Endothelial cell of umbilical vein (primary cell): ENCODE data around the gene RCVRN. TPM values are rescaled to one million over a fixed set of nuclear protein-coding genes. Genes with fewer than 3 reads are reported as not detected.

Source experiments
- BruUV-seq: library from RNA; stranded (reverse); fragments of 400-500 nt; replicated peaks from 2 replicates; lab custom pipeline; 2021; lab: Mats Ljungman, UMichigan
- CTCF ChIA-PET: fragments of 300-600, 350-600 bp; sonication (Branson Sonifier 250); formaldehyde crosslinking; loops from one replicate; lab custom pipeline; 2021; ENCODE audit warnings: antibody characterized with exemption, inconsistent platforms; lab: Charles Lee
- POLR2A ChIA-PET: fragments of 300-600, 350-600 bp; sonication (Branson Sonifier 250); formaldehyde crosslinking; loops from one replicate; lab custom pipeline; 2021; ENCODE audit warnings: antibody characterized with exemption, inconsistent platforms; lab: Charles Lee
- DNase-seq: peaks from one replicate; pipeline ENCODE4 v3.0.0-alpha.2; 2011; ENCODE audit warnings: low read depth, low spot score
- FAIRE-seq: peaks from 2 replicates; lab custom pipeline; 2011; peaks lifted over from hg19 to GRCh38; lab: Jason Lieb, UNC
- H2AFZ ChIP-seq: 2 replicates; pipeline ENCODE4 v1.6.0; 2012; ENCODE audit warnings: low read depth, low read length, control low read depth, inconsistent platforms
- H3K27ac ChIP-seq: 2 replicates; pipeline ENCODE4 v1.5.1; 2011; ENCODE audit warnings: low read depth, mild to moderate bottlenecking, control low read depth, low read length, moderate library complexity; ENCODE audit not compliant: insufficient read depth
- H3K27me3 ChIP-seq, 2 experiments: 2 replicates each; pipeline versions ENCODE4 v1.6.0 to v1.6.1; 2011; ENCODE audit warnings: low read length in 2 of 2, mixed read lengths in 1 of 2; ENCODE audit not compliant: control insufficient read depth in 2 of 2, insufficient read depth in 2 of 2
- H3K36me3 ChIP-seq, 2 experiments: 2 replicates in 1 of 2; 3 replicates in 1 of 2; pipeline ENCODE4 v1.5.1; 2011; ENCODE audit warnings: low read length in 2 of 2, mild to moderate bottlenecking in 1 of 2, moderate library complexity in 1 of 2; ENCODE audit not compliant: control insufficient read depth in 2 of 2, insufficient read depth in 2 of 2; ENCODE audit errors: extremely low read depth in 1 of 2
- H3K4me1 ChIP-seq: 3 replicates; pipeline ENCODE4 v1.5.1; 2011; ENCODE audit warnings: mild to moderate bottlenecking, low read length; ENCODE audit not compliant: control insufficient read depth, insufficient read depth; ENCODE audit errors: extremely low read depth
- H3K4me2 ChIP-seq: 2 replicates; pipeline ENCODE4 v1.6.1; 2011; ENCODE audit warnings: low read length, control low read depth, mixed read lengths; ENCODE audit not compliant: insufficient read depth
- H3K4me3 ChIP-seq, 3 experiments: fragments of 200-600 bp in 1 of 3; sonication (generic), shearing (Covaris generic) in 1 of 3; replicated peaks in 1 of 3; 2 replicates each; pipeline ENCODE4 v1.5.1; 2011 to 2016; ENCODE audit warnings: control low read depth in 3 of 3, low read length in 3 of 3, mild to moderate bottlenecking in 2 of 3, inconsistent platforms in 1 of 3, low read depth in 1 of 3, moderate library complexity in 1 of 3; ENCODE audit not compliant: insufficient read depth in 1 of 3
- H3K79me2 ChIP-seq: 2 replicates; pipeline ENCODE4 v1.6.0; 2012; ENCODE audit warnings: low read length, inconsistent platforms; ENCODE audit not compliant: control insufficient read depth, insufficient read depth
- H3K9ac ChIP-seq: replicated peaks from 2 replicates; pipeline ENCODE3; 2011; ENCODE audit warnings: low read length, control low read depth; ENCODE audit not compliant: insufficient read depth; ENCODE audit errors: extremely low read depth
- H3K9me1 ChIP-seq: replicated peaks from 3 replicates; pipeline ENCODE4 v1.6.0; 2011; ENCODE audit warnings: mild to moderate bottlenecking, low read length; ENCODE audit not compliant: control insufficient read depth, insufficient read depth; ENCODE audit errors: extremely low read depth
- H3K9me3 ChIP-seq: replicated peaks from 2 replicates; pipeline ENCODE4 v1.5.1; 2012; ENCODE audit warnings: low read length, inconsistent platforms; ENCODE audit not compliant: control insufficient read depth, insufficient read depth
- H4K20me1 ChIP-seq: replicated peaks from 2 replicates; pipeline ENCODE3; 2011; ENCODE audit warnings: mild to moderate bottlenecking, low read length; ENCODE audit not compliant: control insufficient read depth, insufficient read depth; ENCODE audit errors: extremely low read depth
- EZH2 ChIP-seq: IDR thresholded peaks from 2 replicates; pipeline ENCODE4 v1.6.1; 2012; ENCODE audit warnings: borderline replicate concordance, low read depth, mild to moderate bottlenecking, moderate library complexity, low read length, inconsistent platforms; ENCODE audit not compliant: severe bottlenecking
- FOS ChIP-seq: IDR thresholded peaks from 2 replicates; pipeline ENCODE4 v1.6.1; 2011; ENCODE audit warnings: mild to moderate bottlenecking, low read length, moderate library complexity, borderline replicate concordance; ENCODE audit not compliant: insufficient read depth
- GATA2 ChIP-seq: IDR thresholded peaks from 2 replicates; pipeline ENCODE4 v1.7.0; 2011; ENCODE audit warnings: low read depth, mild to moderate bottlenecking, moderate library complexity, mixed read lengths, low read length; ENCODE audit not compliant: insufficient read length, insufficient read depth
- JUN ChIP-seq: IDR thresholded peaks from 2 replicates; pipeline ENCODE4 v1.6.1; 2011; ENCODE audit warnings: borderline replicate concordance, low read depth; ENCODE audit not compliant: insufficient read length, insufficient read depth
- POLR2A ChIP-seq: IDR thresholded peaks from 2 replicates; pipeline ENCODE4 v1.6.1; 2012; ENCODE audit warnings: low read depth, mild to moderate bottlenecking, control low read depth, low read length
- dilution Hi-C: fragments of 300-500 bp; cut with MboI; formaldehyde crosslinking; loops from one replicate; pipeline ENCODE4 v1.15.0; 2019; ENCODE audit warnings: low sequenced_read_pairs; ENCODE audit not compliant: extremely low pct_ligation_motif_present
- intact Hi-C: fragments of 100-400 bp; cut with micrococcal nuclease; formaldehyde crosslinking; loops from one replicate; pipeline ENCODE4 v1.10.0; 2022
- polyA plus RNA-seq, 4 experiments: library from polyadenylated mRNA; depleted of rRNA in 3 of 4; stranded (reverse) in 3 of 4; unstranded in 1 of 4; fragments of >200 nt; gene quantifications; 2 replicates each; pipeline versions ENCODE4 v1.2.1 to v1.2.3, GENCODE V29; 2011 to 2012; ENCODE audit warnings: missing spikeins in 1 of 4
- total RNA-seq: library from RNA; stranded (reverse); gene quantifications from 2 replicates; pipeline ENCODE4 v1.2.3, GENCODE V29; 2021
- TF ChIP-seq, protein P1 (sequence below): IDR thresholded peaks from 2 replicates; pipeline ENCODE4 v1.6.1; 2011; ENCODE audit not compliant: insufficient read depth, insufficient read length

RCVRN gene
- total and polyA plus RNA-seq, 2 donors (not counting 3 experiments of a cell fraction or from before 2014, with no cell fraction given), result not detected

- no peaks in the 10 kb centered on the region for H4K20me1 ChIP-seq
- ChIA-PET CTCF (interaction anchor here (3.5 kb wide), 1 partner anchor 686 kb away, joined by 11 read pairs; no protein-coding TSS in a partner anchor), POLR2A (no interaction called here)
- H3K4me3 ChIP-seq, result no peak overlapping the region
- H3K27ac ChIP-seq, result no peak overlapping the region
- H3K9ac ChIP-seq, result no peak overlapping the region
- no peak overlapping the region for H2AFZ ChIP-seq
- H3K4me2 ChIP-seq, result no peak overlapping the region
- no TSS peak for BruUV-seq
- dilution Hi-C loops (no loop called here), intact Hi-C loops (loop anchor here (10.0 kb wide), 1 partner anchor 396 kb away; no protein-coding TSS in a partner anchor)
- H3K4me1 ChIP-seq, result no peaks in the 10 kb centered on the region
- H3K36me3 ChIP-seq, result no peaks in the 10 kb centered on the region
- H3K9me1 ChIP-seq, result no peaks in the 10 kb centered on the region
- no peaks in the 10 kb centered on the region for H3K27me3 ChIP-seq
- no peak for DNase-seq
- H3K79me2 ChIP-seq, result no peaks in the 10 kb centered on the region
- TF ChIP-seq JUN (no peak), POLR2A (no peak), FOS (no peak), GATA2 (no peak), EZH2 (no peak)
- TF ChIP-seq, protein P1, sequence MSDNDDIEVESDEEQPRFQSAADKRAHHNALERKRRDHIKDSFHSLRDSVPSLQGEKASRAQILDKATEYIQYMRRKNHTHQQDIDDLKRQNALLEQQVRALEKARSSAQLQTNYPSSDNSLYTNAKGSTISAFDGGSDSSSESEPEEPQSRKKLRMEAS, result no peak
- no peaks in the 10 kb centered on the region for H3K9me3 ChIP-seq
- no peak for FAIRE-seq
These were observed 23.7 kb upstream of the RCVRN start for GRCh38 chr17:9928601-9929333.
